HUES6 (cell line): ENCODE results near the gene STK32B.

Source experiments
- H3K27ac ChIP-seq: 2 replicates; pipeline ENCODE4 v1.7.0; 2013; ENCODE audit warnings: low read depth, mild to moderate bottlenecking, low read length, inconsistent platforms
- H3K27me3 ChIP-seq: 2 replicates; pipeline ENCODE4 v1.6.1; 2013; ENCODE audit warnings: low read length; ENCODE audit not compliant: control insufficient read depth, insufficient read depth
- H3K36me3 ChIP-seq: 2 replicates; pipeline ENCODE4 v1.6.1; 2013; ENCODE audit warnings: low read length; ENCODE audit not compliant: control insufficient read depth, insufficient read depth
- H3K4me1 ChIP-seq: 2 replicates; pipeline ENCODE4 v1.6.1; 2013; ENCODE audit warnings: low read length; ENCODE audit not compliant: control insufficient read depth, insufficient read depth
- H3K4me3 ChIP-seq: 2 replicates; pipeline ENCODE4 v1.5.1; 2013; ENCODE audit warnings: low read depth, low read length
- H3K9ac ChIP-seq: one replicate; pipeline ENCODE4 v1.6.1; 2013; ENCODE audit warnings: mild to moderate bottlenecking, low read length
- H3K9me3 ChIP-seq: 2 replicates; pipeline ENCODE4 v1.6.1; 2013; ENCODE audit warnings: low read depth, low read length; ENCODE audit not compliant: control insufficient read depth, insufficient read depth

Gene STK32B

GRCh38 chr4:5203993-5204310 lies 152.7 kb downstream of the STK32B start:
- no peaks in the 10 kb centered on the region for H3K27me3 ChIP-seq
- H3K27ac ChIP-seq: no peak overlapping the region
- peaks cover 9% of the 10 kb centered on the region for H3K9me3 ChIP-seq
- peaks cover 35% of the 10 kb centered on the region for H3K4me1 ChIP-seq
- no peaks in the 10 kb centered on the region for H3K36me3 ChIP-seq
- no peak overlapping the region for H3K9ac ChIP-seq
- H3K4me3 ChIP-seq: no peak overlapping the region

DNA sequence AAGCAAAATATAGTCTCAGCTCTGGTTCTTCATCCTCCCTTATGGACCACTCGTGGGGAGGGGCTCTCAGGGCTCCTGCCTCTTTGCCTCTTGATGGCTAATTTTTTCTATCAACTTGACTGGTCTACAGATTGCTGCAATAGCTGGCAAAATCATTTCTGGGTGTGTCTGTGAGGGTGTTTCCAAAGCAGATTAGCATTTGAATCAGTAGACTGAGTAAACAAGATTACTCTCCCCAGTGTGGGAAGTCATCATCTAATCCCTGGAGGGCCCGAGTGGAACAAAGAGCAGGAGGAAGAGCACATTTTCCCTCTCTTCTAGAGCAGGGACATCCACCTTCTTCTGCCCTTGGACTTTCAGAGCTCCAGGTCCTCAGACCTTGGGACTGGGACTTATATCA lies 153.5 kb downstream of the STK32B start:
- no peak overlapping the region for H3K9ac ChIP-seq
- H3K36me3 ChIP-seq: no peaks in the 10 kb centered on the region
- H3K27me3 ChIP-seq: no peaks in the 10 kb centered on the region
- H3K9me3 ChIP-seq: peaks cover 9% of the 10 kb centered on the region
- H3K4me1 ChIP-seq: peaks cover 27% of the 10 kb centered on the region
- H3K27ac ChIP-seq: no peak overlapping the region
- no peak overlapping the region for H3K4me3 ChIP-seq

DNA sequence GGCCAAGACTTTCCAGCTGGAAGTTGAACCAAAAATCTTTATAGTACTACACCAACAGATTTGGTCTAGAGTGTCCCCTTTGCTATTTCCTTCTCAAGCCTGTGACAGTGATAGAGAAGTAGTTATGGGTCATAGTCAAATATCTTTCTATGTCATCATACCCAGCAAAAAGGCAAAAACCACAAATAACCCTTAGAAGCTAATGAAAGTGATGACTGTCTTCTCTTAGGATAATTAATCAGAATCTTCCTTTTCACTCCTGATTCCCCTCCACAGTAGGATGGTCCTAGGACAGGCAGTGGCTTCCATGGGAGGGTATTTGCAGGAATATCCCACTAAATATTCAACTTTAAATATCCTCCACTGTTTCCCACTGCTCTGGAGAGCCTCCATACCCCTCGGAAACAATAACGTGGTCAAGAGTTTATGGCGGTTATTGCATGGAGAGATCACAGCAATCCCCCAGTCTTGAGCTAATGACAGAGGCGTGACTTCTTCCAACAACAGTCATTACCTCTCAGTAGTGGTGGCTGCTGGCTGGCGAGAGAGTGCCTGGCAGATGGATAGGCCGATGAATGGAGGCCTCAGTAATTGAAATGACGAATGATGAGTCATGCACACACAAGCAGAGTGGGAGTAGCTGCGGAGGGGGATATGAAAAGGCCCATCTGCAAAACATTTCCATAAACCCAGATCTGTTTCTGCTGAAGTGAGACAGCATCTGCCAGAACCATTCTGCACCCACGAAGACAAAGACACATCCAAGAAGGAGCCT lies 154.9 kb downstream of the STK32B start:
- Histone ChIP-seq H3K27me3 (no peaks in the 10 kb centered on the region), H3K4me3 (no peak overlapping the region), H3K9me3 (peaks cover 9% of the 10 kb centered on the region), H3K4me1 (peaks cover 24% of the 10 kb centered on the region), H3K9ac (no peak overlapping the region), H3K27ac (no peak overlapping the region), H3K36me3 (no peaks in the 10 kb centered on the region)

- Histone ChIP-seq H3K4me3 (no peak overlapping the region), H3K9me3 (0 out of 2 replicates have a peak, but pooled peaks cover 3% of the 10 kb centered on the region), H3K27me3 (no peaks in the 10 kb centered on the region), H3K27ac (no peak overlapping the region), H3K9ac (no peak overlapping the region), H3K36me3 (no peaks in the 10 kb centered on the region), H3K4me1 (peaks cover 17% of the 10 kb centered on the region)
Measured at GRCh38 chr4:5209862-5210261, 158.6 kb downstream of the STK32B start.

DNA sequence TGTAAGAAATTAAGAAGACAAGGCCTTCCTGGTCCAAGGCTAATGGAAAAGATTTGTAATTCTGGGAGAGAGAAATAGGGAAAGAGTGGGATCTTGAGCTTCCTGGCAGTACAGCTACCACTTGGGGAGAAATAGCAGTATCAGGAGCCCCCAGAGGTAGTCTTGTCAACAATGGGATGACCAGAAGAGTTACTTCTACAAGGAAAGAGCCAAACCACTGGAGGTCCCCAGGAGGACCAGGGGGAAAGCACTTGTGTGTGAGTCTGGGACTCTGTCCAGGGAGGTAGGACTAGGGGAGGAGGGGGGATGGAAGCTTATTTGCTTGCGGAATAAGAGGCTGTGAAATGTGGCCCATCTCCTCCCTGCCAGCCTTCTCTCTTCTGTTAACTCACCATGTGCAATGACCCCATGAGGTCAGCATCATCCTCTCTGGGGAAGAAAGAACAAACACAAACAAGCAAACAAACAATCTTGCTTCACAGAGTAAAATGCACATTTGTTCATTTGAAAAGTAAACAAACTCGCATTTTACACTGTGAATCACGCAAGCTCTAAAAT lies 160.1 kb downstream of the STK32B start:
- H3K4me3 ChIP-seq: no peak overlapping the region
- H3K9me3 ChIP-seq: 0 out of 2 replicates have a peak, but pooled peaks cover 3% of the 10 kb centered on the region
- no peak overlapping the region for H3K9ac ChIP-seq
- no peak overlapping the region for H3K27ac ChIP-seq
- H3K27me3 ChIP-seq: no peaks in the 10 kb centered on the region
- no peaks in the 10 kb centered on the region for H3K36me3 ChIP-seq
- H3K4me1 ChIP-seq: peaks cover 2% of the 10 kb centered on the region; the same call in 1 of the 2 replicates

DNA sequence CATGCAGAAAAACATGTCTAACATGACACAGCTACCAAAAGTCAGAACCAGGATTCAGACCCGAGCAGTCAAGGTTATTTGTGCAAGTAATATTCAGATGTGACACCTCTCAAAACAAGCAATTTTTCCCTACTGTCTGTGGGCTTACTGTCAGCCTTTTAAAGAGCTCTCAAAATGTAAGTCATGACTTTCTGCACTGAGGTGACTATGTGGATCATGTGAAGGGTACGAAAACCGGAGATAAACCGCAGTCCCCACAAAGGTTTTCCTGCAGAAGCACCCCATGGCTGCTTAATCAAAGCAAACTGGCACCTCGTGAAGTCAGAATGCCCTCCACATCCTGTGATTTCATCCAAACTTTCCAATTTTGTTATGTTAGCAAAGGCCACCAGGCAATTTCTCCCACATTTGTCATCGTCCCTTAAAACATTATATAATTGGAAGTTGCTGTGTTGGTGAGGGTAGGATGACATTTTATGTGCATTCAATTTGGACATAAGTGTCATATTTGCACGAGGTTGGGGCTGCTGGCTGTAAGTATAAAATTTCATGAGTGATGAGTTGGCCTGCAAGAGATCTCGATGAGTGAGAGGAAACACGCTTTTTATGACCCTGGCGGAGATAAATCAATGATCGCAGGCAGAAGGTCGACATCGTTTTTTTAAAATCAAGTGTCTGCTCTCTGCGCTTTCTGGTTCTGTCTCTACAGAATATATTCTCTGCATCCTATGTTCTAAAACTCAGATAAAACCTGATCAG lies 161.2 kb downstream of the STK32B start:
- H3K27me3 ChIP-seq: no peaks in the 10 kb centered on the region
- H3K27ac ChIP-seq: no peak overlapping the region
- H3K9me3 ChIP-seq: no peaks in the 10 kb centered on the region
- no peak overlapping the region for H3K4me3 ChIP-seq
- no peaks in the 10 kb centered on the region for H3K36me3 ChIP-seq
- H3K9ac ChIP-seq: no peak overlapping the region
- H3K4me1 ChIP-seq: no peaks in the 10 kb centered on the region

GRCh38 chr4:5213087-5213595 lies 161.9 kb downstream of the STK32B start:
- Histone ChIP-seq H3K9me3 (no peaks in the 10 kb centered on the region), H3K27ac (no peak overlapping the region), H3K4me1 (peaks cover 2% of the 10 kb centered on the region; the same call in 1 of the 2 replicates), H3K27me3 (no peaks in the 10 kb centered on the region), H3K9ac (no peak overlapping the region), H3K4me3 (no peak overlapping the region), H3K36me3 (no peaks in the 10 kb centered on the region)

GRCh38 chr4:5215321-5215720 lies 164.0 kb downstream of the STK32B start:
- H3K9me3 ChIP-seq: no peaks in the 10 kb centered on the region
- no peaks in the 10 kb centered on the region for H3K36me3 ChIP-seq
- H3K4me3 ChIP-seq: no peak overlapping the region
- no peaks in the 10 kb centered on the region for H3K27me3 ChIP-seq
- H3K27ac ChIP-seq: no peak overlapping the region
- H3K9ac ChIP-seq: no peak overlapping the region
- H3K4me1 ChIP-seq: peaks cover 10% of the 10 kb centered on the region

- no peaks in the 10 kb centered on the region for H3K27me3 ChIP-seq
- H3K9ac ChIP-seq: no peak overlapping the region
- H3K27ac ChIP-seq: no peak overlapping the region
- no peak overlapping the region for H3K4me3 ChIP-seq
- H3K4me1 ChIP-seq: peaks cover 10% of the 10 kb centered on the region
- H3K36me3 ChIP-seq: no peaks in the 10 kb centered on the region
- H3K9me3 ChIP-seq: peaks cover 14% of the 10 kb centered on the region
Measured at GRCh38 chr4:5217421-5217820, 166.1 kb downstream of the STK32B start.

GRCh38 chr4:5218376-5219069 lies 167.2 kb downstream of the STK32B start:
- no peak overlapping the region for H3K27ac ChIP-seq
- H3K27me3 ChIP-seq: no peaks in the 10 kb centered on the region

More at GRCh38 chr4:5218376-5219069, 167.2 kb downstream of the STK32B start:
- Histone ChIP-seq H3K9me3 (peaks cover 20% of the 10 kb centered on the region), H3K4me3 (no peak overlapping the region; the same call in 1 of the 2 replicates), H3K9ac (no peak overlapping the region), H3K36me3 (no peaks in the 10 kb centered on the region), H3K4me1 (peaks cover 10% of the 10 kb centered on the region)
